ENCODE data around the gene CCDC107.

CCDC107 gene

GRCh38 chr9:35666045-35666444, 8.0 kb downstream of the CCDC107 start:
- TF ChIP-seq CTCF (IDR thresholded peaks at IDR 0.05) = no peak
- DNase-seq (ENCODE audit: low spot score) = no peak
- Histone ChIP-seq H3K27ac (no peak overlapping the region), H3K4me3 (no peak overlapping the region)

- DNase-seq (ENCODE audit: low spot score) = no peak
- Histone ChIP-seq H3K4me3 (no peak overlapping the region), H3K27ac (no peak overlapping the region)
- no peak for TF ChIP-seq CTCF (IDR thresholded peaks at IDR 0.05)
Measured at GRCh38 chr9:35666549-35666948, 8.5 kb downstream of the CCDC107 start.

GRCh38 chr9:35667939-35668338, 9.8 kb downstream of the CCDC107 start:
- DNase-seq (ENCODE audit: low spot score) = no peak
- Histone ChIP-seq H3K4me3 (no peak overlapping the region), H3K27ac (no peak overlapping the region)
- no peak for TF ChIP-seq CTCF (IDR thresholded peaks at IDR 0.05)

- Histone ChIP-seq H3K27ac (no peak overlapping the region), H3K4me3 (no peak overlapping the region)
- no peak for DNase-seq (ENCODE audit: low spot score)
- no peak for TF ChIP-seq CTCF (IDR thresholded peaks at IDR 0.05)
Measured at GRCh38 chr9:35669331-35670145, 11.4 kb downstream of the CCDC107 start.

- Histone ChIP-seq H3K27ac (no peak within 1 kb of the TSS), H3K4me3 (no peak within 1 kb of the TSS)
- no peak for DNase-seq (ENCODE audit: low spot score)
- no peak for TF ChIP-seq CTCF (IDR thresholded peaks at IDR 0.05)
Measured at GRCh38 chr9:35673132-35674024, 15.3 kb downstream of the CCDC107 start, which contains the start of gene CA9. TSS of gene CA9 (plus strand) at chr9:35673928. CDS start at chr9:35673960, 32 bp downstream.

GRCh38 chr9:35674025-35674361, 15.9 kb downstream of the CCDC107 start:
- no peak for TF ChIP-seq CTCF (IDR thresholded peaks at IDR 0.05)
- no peak for DNase-seq (ENCODE audit: low spot score)
- no peak overlapping the region for H3K27ac ChIP-seq
- no peak overlapping the region for H3K4me3 ChIP-seq

Data from coronary artery (tissue), 2 donors.